Prostate gland (tissue), 2 donors: Measurements from ENCODE around the gene GABBR2. TPM values are rescaled to one million over a fixed set of nuclear protein-coding genes. Genes with fewer than 3 reads are reported as not detected.

ENCODE experiments used
- DNase-seq: peaks from one replicate; pipeline ENCODE4 v3.0.0-alpha.2; 2019; ENCODE audit warnings: low spot score
- H3K27ac ChIP-seq, 2 donors: fragments of 200-600 bp; sonication (generic); 2 replicates each; pipeline ENCODE4 v1.5.1; 2017 to 2019
- H3K27me3 ChIP-seq: fragments of 200-600 bp; sonication (generic); replicated peaks from 2 replicates; pipeline ENCODE4 v1.5.1; 2019; ENCODE audit not compliant: insufficient read depth
- H3K36me3 ChIP-seq, 2 donors: fragments of 200-600 bp; sonication (generic); 1 replicate in 1 of 2; 2 replicates in 1 of 2; pipeline versions ENCODE4 v1.5.1 to v1.8.1; 2017 to 2019
- H3K4me1 ChIP-seq: fragments of 200-600 bp; sonication (generic); replicated peaks from 2 replicates; pipeline ENCODE4 v1.5.1; 2019
- H3K4me3 ChIP-seq, 2 donors: fragments of 200-600 bp; sonication (generic); 2 replicates each; pipeline ENCODE4 v1.5.1; 2017 to 2019
- H3K9me3 ChIP-seq: fragments of 200-600 bp; sonication (generic); 2 replicates; pipeline ENCODE4 v1.5.1; 2017
- CTCF ChIP-seq, 4 experiments: fragments of 200-600 bp in 2 of 4; fragments of 450-650 bp in 2 of 4; sonication (generic) in 2 of 4; IDR thresholded peaks; 1 replicate in 3 of 4; 2 replicates in 1 of 4; pipeline ENCODE4 v1.5.1; 2016 to 2019; ENCODE audit warnings: antibody characterized with exemption in 4 of 4, mild to moderate bottlenecking in 2 of 4, moderate library complexity in 2 of 4
- POLR2A ChIP-seq: fragments of 450-650 bp; IDR thresholded peaks from one replicate; pipeline ENCODE4 v1.6.1; 2016; ENCODE audit warnings: antibody characterized with exemption, mild to moderate bottlenecking
- POLR2AphosphoS5 ChIP-seq: sonication (generic); formaldehyde crosslinking; IDR thresholded peaks from one replicate; pipeline ENCODE4 v1.6.1; 2017; ENCODE audit warnings: antibody characterized with exemption
- WGBS: methylation state at CpG from one replicate; pipeline ENCODE4 v1.1.5; 2018; 5-methylcytosine and 5-hydroxymethylcytosine counted together
- intact Hi-C: fragments of 100-400 bp; cut with DNase I; formaldehyde crosslinking; loops from one replicate; pipeline ENCODE4 v1.14.2; 2022
- total RNA-seq, 2 donors: library from RNA; depleted of rRNA; stranded (reverse); fragments of >200 nt; gene quantifications; one replicate each; pipeline ENCODE4 v1.1.0, GENCODE V29; 2016

GABBR2 gene
- total RNA-seq, 2 donors from 2014 or later = 0.97 TPM; not detected in 1

GRCh38 chr9:98373609-98374008, 335.1 kb downstream of the GABBR2 start:
- TF ChIP-seq POLR2AphosphoS5 (no peak), CTCF (IDR thresholded peaks at IDR 0.05) (no peak), POLR2A (no peak)
- Histone ChIP-seq H3K36me3 (no peaks in the 10 kb centered on the region), H3K27ac (no peak overlapping the region), H3K9me3 (no peaks in the 10 kb centered on the region), H3K27me3 (peaks cover 2% of the 10 kb centered on the region), H3K4me3 (no peak overlapping the region), H3K4me1 (no peaks in the 10 kb centered on the region)
- intact Hi-C loops = no loop called here
- DNase-seq = no peak

- intact Hi-C loops = no loop called here
- 60% methylated on average over 4 of the region's 7 CpGs for WGBS
Measured at GRCh38 chr9:98372077-98372836, 336.5 kb downstream of the GABBR2 start.

GRCh38 chr9:98370976-98371315, 337.8 kb downstream of the GABBR2 start:
- WGBS = 94% methylated on average over 4 of the region's 4 CpGs
- Histone ChIP-seq H3K4me3 (no peak overlapping the region), H3K27ac (no peak overlapping the region), H3K36me3 (no peaks in the 10 kb centered on the region), H3K9me3 (no peaks in the 10 kb centered on the region), H3K27me3 (peaks cover 2% of the 10 kb centered on the region), H3K4me1 (no peaks in the 10 kb centered on the region)
- no peak for DNase-seq
- TF ChIP-seq POLR2A (no peak), POLR2AphosphoS5 (no peak), CTCF (IDR thresholded peaks at IDR 0.05) (no peak)
- intact Hi-C loops = no loop called here

More at GRCh38 chr9:98372077-98372836, 336.5 kb downstream of the GABBR2 start:
- TF ChIP-seq POLR2A (no peak), POLR2AphosphoS5 (no peak), CTCF (IDR thresholded peaks at IDR 0.05) (no peak)
- H3K9me3 ChIP-seq = no peaks in the 10 kb centered on the region
- no peak for DNase-seq
- no peaks in the 10 kb centered on the region for H3K4me1 ChIP-seq
- H3K27ac ChIP-seq = no peak overlapping the region
- H3K4me3 ChIP-seq = no peak overlapping the region
- H3K36me3 ChIP-seq = no peaks in the 10 kb centered on the region
- peaks cover 2% of the 10 kb centered on the region for H3K27me3 ChIP-seq

GRCh38 chr9:98370300-98370975, 338.3 kb downstream of the GABBR2 start:
- 85% methylated on average over 9 of the region's 9 CpGs for WGBS
- no peak overlapping the region for H3K4me3 ChIP-seq
- intact Hi-C loops = no loop called here
- H3K36me3 ChIP-seq = no peaks in the 10 kb centered on the region
- no peak for DNase-seq
- H3K27me3 ChIP-seq = peaks cover 2% of the 10 kb centered on the region
- TF ChIP-seq POLR2AphosphoS5 (no peak), CTCF (IDR thresholded peaks at IDR 0.05) (no peak), POLR2A (no peak)
- H3K27ac ChIP-seq = no peak overlapping the region
- no peaks in the 10 kb centered on the region for H3K4me1 ChIP-seq
- H3K9me3 ChIP-seq = no peaks in the 10 kb centered on the region

- DNase-seq = no peak
- 97% methylated on average over 2 of the region's 2 CpGs for WGBS
- no peak overlapping the region for H3K4me3 ChIP-seq
- no peaks in the 10 kb centered on the region for H3K9me3 ChIP-seq
- no peaks in the 10 kb centered on the region for H3K36me3 ChIP-seq
- intact Hi-C loops = no loop called here
- no peak overlapping the region for H3K27ac ChIP-seq
- H3K4me1 ChIP-seq = no peaks in the 10 kb centered on the region
- no peak for TF ChIP-seq CTCF (IDR thresholded peaks at IDR 0.05)
- TF ChIP-seq POLR2A = no peak
- TF ChIP-seq POLR2AphosphoS5 = no peak
- H3K27me3 ChIP-seq = peaks cover 2% of the 10 kb centered on the region
Measured at GRCh38 chr9:98369896-98370295, 338.8 kb downstream of the GABBR2 start.
